Endothelial cell (in vitro differentiated cells): ENCODE measurements around the gene TRPM2. TPM values are rescaled to one million over a fixed set of nuclear protein-coding genes. Genes with fewer than 3 reads are reported as not detected.

Experiments used
- DNase-seq: peaks from one replicate; pipeline ENCODE4 v3.0.0; 2021; ENCODE audit warnings: low spot score
- H3K27ac Mint-ChIP-seq: one replicate; pipeline ENCODE4 v1.8.0; 2021; ENCODE audit warnings: mixed read lengths, inconsistent platforms; ENCODE audit not compliant: unreplicated experiment
- H3K27me3 Mint-ChIP-seq: one replicate; pipeline ENCODE4 v1.8.0; 2021; ENCODE audit warnings: mild to moderate bottlenecking, moderate library complexity, mixed read lengths, inconsistent platforms; ENCODE audit not compliant: unreplicated experiment
- H3K36me3 Mint-ChIP-seq: one replicate; pipeline ENCODE4 v1.8.0; 2021; ENCODE audit warnings: mild to moderate bottlenecking, low read depth, mixed read lengths, inconsistent platforms; ENCODE audit not compliant: unreplicated experiment
- H3K4me1 Mint-ChIP-seq: one replicate; pipeline ENCODE4 v1.8.0; 2021; ENCODE audit warnings: mild to moderate bottlenecking, mixed read lengths, inconsistent platforms; ENCODE audit not compliant: unreplicated experiment
- H3K4me3 Mint-ChIP-seq: one replicate; pipeline ENCODE4 v1.8.0; 2021; ENCODE audit warnings: mild to moderate bottlenecking, mixed read lengths, inconsistent platforms; ENCODE audit not compliant: unreplicated experiment
- H3K9me3 Mint-ChIP-seq: one replicate; pipeline ENCODE4 v1.8.0; 2021; ENCODE audit warnings: mixed read lengths, inconsistent platforms; ENCODE audit not compliant: unreplicated experiment
- total RNA-seq: library from RNA; stranded (reverse); fragmentation: NEBNext Ultra II Directional; extraction: Animal tissue kit (Norgen Biotek cat#: 25700); gene quantifications from one replicate; pipeline ENCODE4 v1.2.1, GENCODE V29; 2021; ENCODE audit not compliant: unreplicated experiment
- TF ChIP-seq, protein P1 (sequence below): fragments of 200-600 bp; sonication (generic); IDR thresholded peaks from one replicate; pipeline ENCODE4 v1.5.0; 2021; ENCODE audit warnings: antibody characterized with exemption; ENCODE audit not compliant: unreplicated experiment

TRPM2 gene
- total RNA-seq, 1 donor from 2014 or later = 0.15 TPM

DNA sequence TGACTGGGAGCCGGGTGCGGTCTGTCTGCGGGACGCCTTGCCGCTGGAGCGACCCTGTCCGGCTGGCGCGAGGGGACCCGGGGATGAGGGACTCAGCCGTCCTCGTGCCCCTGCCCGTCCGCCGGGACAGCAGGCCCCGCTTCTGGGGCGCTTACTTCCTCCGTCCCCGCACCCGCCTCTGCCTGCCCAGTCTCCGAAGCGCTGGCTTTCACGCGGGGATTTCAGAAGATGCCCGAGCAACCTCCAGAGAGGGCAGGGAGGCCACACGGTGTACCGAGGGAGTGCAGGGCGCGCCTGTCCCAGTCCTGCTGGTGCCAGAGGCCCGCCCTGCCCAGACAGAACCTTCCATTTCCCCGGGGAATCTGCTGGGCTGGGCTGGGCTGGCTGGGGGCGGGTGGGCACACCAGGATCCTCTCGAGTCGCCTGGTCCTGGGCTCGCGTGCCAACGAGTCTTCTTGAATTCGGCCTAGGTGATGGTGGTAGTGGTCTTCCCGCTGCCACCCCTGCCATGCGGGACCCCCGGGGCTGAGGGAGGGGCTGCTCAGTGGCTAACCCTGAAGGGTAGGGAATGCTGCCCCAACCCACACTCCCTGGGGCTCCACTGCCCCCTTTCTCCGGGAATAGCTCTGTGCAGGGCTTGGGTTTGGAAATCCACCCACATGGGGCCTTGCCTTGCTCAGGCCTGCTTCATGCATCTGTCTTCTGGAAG is 2.5 kb upstream of the TRPM2 start:
- Mint-ChIP-seq H3K4me1 (no peaks in the 10 kb centered on the region), H3K9me3 (no peaks in the 10 kb centered on the region), H3K27ac (no peak overlapping the region), H3K36me3 (no peaks in the 10 kb centered on the region), H3K27me3 (peaks cover 8% of the 10 kb centered on the region), H3K4me3 (no peak overlapping the region)
- TF ChIP-seq, protein P1, sequence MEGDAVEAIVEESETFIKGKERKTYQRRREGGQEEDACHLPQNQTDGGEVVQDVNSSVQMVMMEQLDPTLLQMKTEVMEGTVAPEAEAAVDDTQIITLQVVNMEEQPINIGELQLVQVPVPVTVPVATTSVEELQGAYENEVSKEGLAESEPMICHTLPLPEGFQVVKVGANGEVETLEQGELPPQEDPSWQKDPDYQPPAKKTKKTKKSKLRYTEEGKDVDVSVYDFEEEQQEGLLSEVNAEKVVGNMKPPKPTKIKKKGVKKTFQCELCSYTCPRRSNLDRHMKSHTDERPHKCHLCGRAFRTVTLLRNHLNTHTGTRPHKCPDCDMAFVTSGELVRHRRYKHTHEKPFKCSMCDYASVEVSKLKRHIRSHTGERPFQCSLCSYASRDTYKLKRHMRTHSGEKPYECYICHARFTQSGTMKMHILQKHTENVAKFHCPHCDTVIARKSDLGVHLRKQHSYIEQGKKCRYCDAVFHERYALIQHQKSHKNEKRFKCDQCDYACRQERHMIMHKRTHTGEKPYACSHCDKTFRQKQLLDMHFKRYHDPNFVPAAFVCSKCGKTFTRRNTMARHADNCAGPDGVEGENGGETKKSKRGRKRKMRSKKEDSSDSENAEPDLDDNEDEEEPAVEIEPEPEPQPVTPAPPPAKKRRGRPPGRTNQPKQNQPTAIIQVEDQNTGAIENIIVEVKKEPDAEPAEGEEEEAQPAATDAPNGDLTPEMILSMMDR = no peak
- no peak for DNase-seq

DNA sequence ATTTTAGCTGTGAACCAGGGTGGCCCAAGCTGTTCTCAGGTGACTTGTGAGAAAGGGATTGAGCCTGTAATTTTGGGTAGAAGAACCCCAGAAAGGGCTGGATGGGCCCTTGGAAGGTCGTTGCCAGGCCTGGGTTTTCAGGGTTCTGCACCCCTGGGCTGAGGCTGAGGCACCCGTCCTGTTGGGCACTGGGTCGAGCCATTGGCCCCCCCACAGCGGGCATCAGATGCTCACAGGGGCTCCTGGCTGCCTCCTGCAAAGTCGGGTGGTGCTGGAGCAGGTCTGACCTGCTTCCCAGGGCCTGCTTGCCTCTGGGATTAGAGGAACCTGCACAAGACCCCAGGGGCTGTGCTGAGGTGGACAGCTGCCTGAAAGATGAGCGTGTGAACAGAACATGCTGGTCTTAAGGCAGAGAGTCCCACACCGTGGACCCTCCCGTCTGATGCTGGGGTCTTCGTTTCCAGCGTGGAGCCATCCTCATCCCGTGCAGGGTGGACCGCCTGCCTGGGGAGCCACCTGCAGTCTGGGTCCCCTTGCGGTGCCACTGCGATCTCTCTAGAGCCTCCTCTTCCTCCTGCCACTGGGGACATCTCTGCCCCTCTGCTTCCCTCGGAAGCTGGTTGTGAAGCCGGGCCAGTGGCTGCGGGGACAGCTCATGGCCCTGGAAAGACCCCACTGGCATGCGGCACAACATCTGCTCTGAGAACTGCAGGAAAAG is 1.7 kb upstream of the TRPM2 start:
- TF ChIP-seq, protein P1 = no peak
- Mint-ChIP-seq H3K4me1 (no peaks in the 10 kb centered on the region), H3K27me3 (peaks cover 8% of the 10 kb centered on the region), H3K36me3 (no peaks in the 10 kb centered on the region), H3K9me3 (no peaks in the 10 kb centered on the region), H3K27ac (no peak overlapping the region), H3K4me3 (no peak overlapping the region)
- DNase-seq = no peak

DNA sequence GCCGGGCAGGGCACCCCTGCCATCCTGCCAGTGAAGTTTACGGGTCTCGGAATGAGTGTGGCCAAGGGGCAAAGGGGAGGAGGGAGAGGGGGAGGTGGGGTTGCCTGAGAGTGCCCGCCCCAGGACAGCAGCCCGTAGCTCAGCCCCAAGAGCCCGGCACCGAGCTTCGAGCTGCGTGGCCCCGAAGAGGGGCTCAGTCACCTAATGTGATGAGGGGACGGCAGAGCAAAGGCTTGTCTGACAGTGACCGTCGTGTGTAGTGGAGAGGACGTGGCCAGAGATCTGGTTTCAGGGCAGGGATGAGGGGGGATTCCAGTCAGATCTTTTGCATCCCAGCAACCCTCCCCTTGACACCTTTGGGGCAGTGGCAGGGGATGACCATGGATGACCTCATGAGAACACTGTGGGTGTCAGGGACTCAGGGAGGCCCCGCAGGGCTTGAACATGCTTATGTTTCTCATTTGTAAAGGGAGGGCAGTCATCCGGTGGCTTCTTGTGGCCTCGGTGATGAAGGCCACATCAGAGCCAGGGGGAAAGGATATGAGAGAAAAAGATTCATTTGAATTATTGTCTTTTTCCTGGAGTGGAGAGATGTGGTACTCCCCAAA is 1.1 kb upstream of the TRPM2 start:
- H3K4me1 Mint-ChIP-seq = no peaks in the 10 kb centered on the region
- H3K4me3 Mint-ChIP-seq = no peak overlapping the region
- H3K27ac Mint-ChIP-seq = no peak overlapping the region
- no peak for DNase-seq
- no peaks in the 10 kb centered on the region for H3K9me3 Mint-ChIP-seq
- peaks cover 8% of the 10 kb centered on the region for H3K27me3 Mint-ChIP-seq
- no peaks in the 10 kb centered on the region for H3K36me3 Mint-ChIP-seq
- TF ChIP-seq, protein P1 = no peak

- TF ChIP-seq, protein P1 = no peak
- no peak overlapping the region for H3K4me3 Mint-ChIP-seq
- no peak overlapping the region for H3K27ac Mint-ChIP-seq
- H3K9me3 Mint-ChIP-seq = no peaks in the 10 kb centered on the region
- no peaks in the 10 kb centered on the region for H3K36me3 Mint-ChIP-seq
- no peak for DNase-seq
- H3K4me1 Mint-ChIP-seq = no peaks in the 10 kb centered on the region
- H3K27me3 Mint-ChIP-seq = peaks cover 6% of the 10 kb centered on the region
Observed at GRCh38 chr21:44354001-44354405, 582 bp downstream of the TRPM2 start.
